Mesodermal cell (in vitro differentiated cells): ENCODE data around the gene ADAMTSL3.
A peak's percentile ranks its signal among the peaks of the same experiment; 100 is the strongest.

Experiments
- H3K27ac ChIP-seq: 2 replicates; pipeline ENCODE4 v1.7.0; 2013; ENCODE audit warnings: mild to moderate bottlenecking, low read depth, low read length, moderate library complexity; ENCODE audit not compliant: severe bottlenecking
- H3K36me3 ChIP-seq: 2 replicates; pipeline ENCODE4 v1.7.1; 2013; ENCODE audit warnings: mild to moderate bottlenecking, low read length, moderate library complexity; ENCODE audit not compliant: control insufficient read depth, insufficient read depth
- H3K4me1 ChIP-seq: one replicate; pipeline ENCODE4 v1.7.1; 2013; ENCODE audit warnings: mild to moderate bottlenecking, low read length; ENCODE audit not compliant: insufficient read depth, control insufficient read depth, poor library complexity, severe bottlenecking
- H3K4me3 ChIP-seq: 2 replicates; pipeline ENCODE4 v1.7.0; 2013; ENCODE audit warnings: low read length, control low read depth, mild to moderate bottlenecking; ENCODE audit not compliant: insufficient read depth, poor library complexity, severe bottlenecking; ENCODE audit errors: extremely low read depth
- H3K9me3 ChIP-seq: 2 replicates; pipeline ENCODE4 v1.7.1; 2013; ENCODE audit warnings: mild to moderate bottlenecking, low read length, moderate library complexity; ENCODE audit not compliant: control insufficient read depth
- WGBS, 2 experiments: methylation state at CpG; one replicate each; pipeline ENCODE4 v1.1.5; 2013; ENCODE audit warnings: missing lambda C conversion rate in 2 of 2; ENCODE audit not compliant: insufficient coverage in 2 of 2; 5-methylcytosine and 5-hydroxymethylcytosine counted together

The ADAMTSL3 gene

DNA sequence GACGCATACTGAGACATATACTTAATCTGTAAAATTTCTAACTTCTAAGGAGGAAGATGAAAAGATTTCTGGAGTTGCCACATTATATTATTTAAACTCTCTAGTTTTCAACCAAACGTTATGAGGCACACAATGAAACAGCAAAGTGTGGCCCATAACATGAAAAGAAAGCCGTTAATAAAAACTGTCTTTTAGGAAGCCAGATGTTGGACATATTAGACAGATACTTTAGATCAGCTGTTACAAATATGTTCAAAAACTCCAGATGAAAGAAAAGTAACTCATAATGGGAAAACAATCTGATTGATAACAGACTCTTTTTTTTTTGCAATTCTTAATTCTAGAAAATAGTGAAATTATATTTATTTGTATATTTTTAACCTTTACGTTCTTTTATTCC lies 34.3 kb downstream of the ADAMTSL3 start:
- Histone ChIP-seq H3K9me3 (no peaks in the 10 kb centered on the region), H3K4me3 (no peak overlapping the region), H3K27ac (no peak overlapping the region), H3K4me1 (peaks cover 6% of the 10 kb centered on the region), H3K36me3 (no peaks in the 10 kb centered on the region)
- WGBS, 2 experiments = no CpG with 5 or more reads among the region's 4 CpGs

DNA sequence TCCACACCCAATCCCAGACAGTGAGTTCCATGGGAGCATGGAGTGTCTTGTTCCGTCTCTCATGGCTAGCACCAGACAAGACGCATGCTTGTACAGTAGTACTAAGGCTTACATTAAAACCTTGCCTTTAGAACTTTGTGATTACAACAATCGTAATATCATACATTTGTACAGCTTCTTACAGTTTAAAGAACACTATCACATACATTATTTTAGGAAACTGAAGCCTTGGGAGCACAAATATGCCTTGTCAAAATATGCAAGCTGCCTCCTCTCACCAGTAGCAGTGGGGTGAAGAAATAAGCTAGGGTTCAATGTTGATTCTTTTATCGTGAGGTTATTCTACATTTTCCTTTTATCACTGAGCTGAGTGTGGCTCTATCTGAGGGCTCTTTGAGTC lies 36.8 kb downstream of the ADAMTSL3 start:
- Histone ChIP-seq H3K36me3 (no peaks in the 10 kb centered on the region), H3K27ac (no peak overlapping the region), H3K9me3 (no peaks in the 10 kb centered on the region), H3K4me3 (no peak overlapping the region), H3K4me1 (peaks cover 24% of the 10 kb centered on the region)
- 93 to 100% methylated on average over 3 of the region's 4 CpGs for WGBS, 2 experiments

DNA sequence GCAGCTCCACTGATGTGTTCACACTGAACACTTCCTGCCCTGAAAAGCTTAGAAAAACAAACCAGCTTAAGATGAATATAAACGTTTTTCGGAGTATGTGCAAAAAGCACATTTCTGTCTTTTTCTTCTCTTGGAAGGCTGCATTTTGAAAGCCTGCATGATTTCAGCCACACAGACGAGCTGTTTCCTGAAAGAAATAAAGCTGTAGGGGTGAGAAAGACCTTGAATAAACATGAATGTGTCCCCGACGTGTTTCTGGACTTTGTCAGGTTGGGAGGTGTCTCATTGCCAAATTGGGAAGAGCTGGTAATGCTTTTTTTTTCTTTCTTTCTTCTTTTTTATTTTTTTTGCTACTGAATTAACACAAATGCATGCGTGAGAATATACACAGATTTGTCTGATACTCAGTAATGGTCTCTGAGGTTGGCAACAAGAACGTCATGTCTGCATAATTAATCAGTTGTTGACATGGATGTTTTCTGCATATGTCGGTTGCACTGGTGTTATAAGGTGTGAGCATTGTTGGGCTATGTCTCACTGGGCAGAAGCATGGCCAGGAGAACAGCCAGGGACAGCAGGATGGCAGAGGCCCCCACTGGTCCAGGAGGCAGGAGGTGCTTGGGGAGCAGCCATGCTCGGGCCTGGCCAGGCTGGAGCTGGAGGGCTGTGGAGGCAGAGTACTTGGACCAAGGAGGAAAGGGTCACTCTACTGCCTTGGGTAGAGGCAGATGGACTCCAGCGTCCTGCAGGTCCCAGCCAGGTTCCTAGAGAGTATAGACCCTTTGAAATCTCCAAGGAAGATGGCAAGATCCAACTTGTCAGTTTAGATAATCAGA lies 39.0 kb downstream of the ADAMTSL3 start:
- Histone ChIP-seq H3K4me1 (peaks cover 42% of the 10 kb centered on the region), H3K36me3 (no peaks in the 10 kb centered on the region), H3K27ac (peak overlapping the region; percentile 94), H3K9me3 (no peaks in the 10 kb centered on the region), H3K4me3 (no peak overlapping the region)
- 82 to 86% methylated on average over 6 to 7 of the region's 10 CpGs for WGBS, 2 experiments

DNA sequence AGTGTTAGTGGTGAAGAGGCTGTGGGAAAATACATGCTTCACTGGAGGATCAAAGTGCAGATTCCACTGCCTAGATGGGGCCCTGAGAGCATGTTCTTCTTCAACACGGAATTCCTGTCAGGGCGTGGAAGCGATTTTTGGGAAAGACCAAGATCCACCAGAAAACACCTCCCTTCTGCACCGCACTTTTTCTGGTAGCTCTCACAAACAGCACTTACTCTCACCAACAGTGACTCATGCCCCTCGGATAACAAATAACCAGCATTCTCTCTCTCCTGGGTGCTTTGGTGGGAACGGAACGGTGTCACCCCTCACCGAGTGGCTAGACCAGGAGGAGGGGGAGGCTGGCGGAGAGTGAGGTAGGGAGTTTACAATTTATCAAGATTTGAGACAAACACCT lies 40.1 kb downstream of the ADAMTSL3 start:
- Histone ChIP-seq H3K4me3 (no peak overlapping the region), H3K27ac (peak overlapping the region; percentile 94), H3K36me3 (no peaks in the 10 kb centered on the region), H3K9me3 (no peaks in the 10 kb centered on the region), H3K4me1 (peaks cover 45% of the 10 kb centered on the region)
- 29 to 53% methylated on average over 3 of the region's 9 CpGs for WGBS, 2 experiments

DNA sequence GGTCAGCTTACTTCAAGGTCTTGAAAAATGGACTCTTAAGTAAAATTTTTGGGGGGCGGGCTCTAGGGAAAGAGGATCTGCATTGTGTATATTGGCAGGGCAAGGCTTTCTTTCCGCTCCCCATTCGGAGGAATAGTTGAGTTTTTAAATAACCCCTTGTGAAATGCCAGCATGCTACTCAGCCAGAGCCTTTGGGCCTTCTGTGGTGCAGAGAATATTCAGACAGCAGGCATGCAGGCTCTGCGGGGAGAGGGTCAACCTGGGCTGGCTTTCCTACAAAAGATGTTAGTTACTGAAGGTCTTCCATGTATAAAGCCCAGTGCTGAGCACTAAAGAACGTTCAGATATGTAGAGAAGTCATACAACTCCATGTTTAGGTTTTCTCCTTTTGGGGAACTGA lies 40.6 kb downstream of the ADAMTSL3 start:
- Histone ChIP-seq H3K27ac (peak overlapping the region; percentile 94), H3K36me3 (no peaks in the 10 kb centered on the region), H3K9me3 (no peaks in the 10 kb centered on the region), H3K4me3 (no peak overlapping the region), H3K4me1 (peaks cover 45% of the 10 kb centered on the region)
- WGBS, 2 experiments = 38 to 55% methylated on average over 3 to 5 of the region's 5 CpGs

DNA sequence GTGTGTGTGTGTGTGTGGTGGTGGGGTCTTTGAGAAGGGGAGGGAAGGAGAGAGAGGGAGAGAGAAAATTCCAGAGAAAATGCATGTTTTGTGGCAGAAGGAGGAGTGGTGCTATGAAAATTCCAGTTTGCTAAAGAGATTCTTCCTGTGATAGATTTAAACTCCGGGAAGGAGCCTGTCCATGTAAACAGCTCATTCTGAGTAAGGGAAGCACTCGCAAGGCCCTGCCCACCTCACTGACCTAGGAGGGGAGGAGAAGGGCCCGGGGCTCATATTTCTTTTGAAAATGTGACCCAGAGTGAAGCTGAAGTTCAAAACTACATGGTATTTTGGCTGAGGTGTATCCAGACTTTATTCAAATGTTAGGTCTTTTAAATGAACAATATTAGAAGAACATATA lies 41.3 kb downstream of the ADAMTSL3 start:
- Histone ChIP-seq H3K9me3 (no peaks in the 10 kb centered on the region), H3K36me3 (no peaks in the 10 kb centered on the region), H3K27ac (peak overlapping the region; percentile 94), H3K4me1 (peaks cover 45% of the 10 kb centered on the region), H3K4me3 (no peak overlapping the region)
- WGBS, 2 experiments = 41 to 69% methylated on average over 2 to 3 of the region's 3 CpGs

DNA sequence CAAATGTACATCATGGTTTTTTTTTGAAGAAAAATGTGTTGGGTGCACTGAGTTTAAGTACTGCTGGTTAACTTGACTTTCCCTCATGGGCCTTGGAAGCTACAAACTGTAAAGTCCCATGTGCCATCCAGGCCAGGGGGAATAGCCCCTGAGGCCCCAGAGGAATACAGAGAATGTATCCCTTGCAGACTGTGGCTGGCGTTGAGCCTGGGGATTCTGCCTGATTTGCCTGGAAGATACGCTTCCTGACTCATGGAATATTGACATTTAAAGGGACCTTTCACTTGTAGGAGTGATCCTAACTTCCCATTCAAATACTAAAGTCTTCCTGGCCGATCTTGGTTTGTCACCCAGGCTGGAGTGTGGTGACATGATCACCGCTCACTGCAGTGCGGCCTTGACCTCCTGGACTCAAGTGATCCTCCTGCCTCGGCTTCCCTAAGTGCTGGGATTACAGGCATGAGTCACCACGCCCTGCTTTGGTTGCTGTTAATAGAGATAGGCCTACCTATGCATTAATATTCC lies 42.0 kb downstream of the ADAMTSL3 start:
- 81 to 86% methylated on average over 6 of the region's 7 CpGs for WGBS, 2 experiments
- Histone ChIP-seq H3K4me1 (peaks cover 45% of the 10 kb centered on the region), H3K27ac (peak overlapping the region; percentile 94), H3K36me3 (no peaks in the 10 kb centered on the region), H3K4me3 (no peak overlapping the region), H3K9me3 (no peaks in the 10 kb centered on the region)

DNA sequence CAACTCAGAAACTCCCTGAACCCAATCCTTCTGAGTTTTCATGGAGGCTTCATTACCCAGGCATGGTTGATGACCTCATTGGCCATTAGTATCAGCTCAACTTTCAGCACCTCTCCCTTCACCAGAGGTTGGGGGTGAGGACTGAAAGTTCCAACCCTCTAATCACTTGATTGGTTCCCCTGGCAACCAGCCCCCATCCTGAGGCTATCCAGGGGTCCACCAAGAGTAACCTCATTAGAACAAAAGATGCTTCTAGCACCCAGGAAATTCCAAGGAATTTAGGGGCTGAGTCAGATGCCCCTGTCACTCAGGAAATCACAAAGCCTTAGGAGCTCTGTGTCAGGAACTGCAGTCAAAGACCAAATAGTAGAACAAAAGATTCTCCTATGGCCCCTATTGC lies 43.8 kb downstream of the ADAMTSL3 start:
- Histone ChIP-seq H3K36me3 (no peaks in the 10 kb centered on the region), H3K9me3 (peaks cover under 1% of the 10 kb centered on the region), H3K4me1 (peaks cover 43% of the 10 kb centered on the region), H3K4me3 (no peak overlapping the region), H3K27ac (no peak overlapping the region)

DNA sequence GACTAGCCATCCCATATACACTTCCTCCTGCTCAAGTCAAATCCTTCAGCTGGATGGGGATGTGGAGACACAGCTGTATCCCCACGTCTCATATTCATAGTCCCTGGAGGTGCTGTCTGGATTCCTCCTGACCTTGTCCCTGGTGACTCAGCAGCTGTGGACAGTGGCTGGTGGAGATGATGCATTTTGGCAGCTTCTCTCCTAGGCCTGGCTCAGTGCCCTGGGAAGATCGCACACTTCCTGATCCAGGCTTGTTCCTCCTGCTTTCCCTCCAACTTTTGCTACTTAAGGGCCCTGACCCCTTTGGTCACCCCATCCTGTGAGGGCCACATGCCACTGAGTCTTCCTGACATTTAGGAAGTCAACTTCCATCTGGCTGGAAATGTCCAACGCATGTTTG lies 44.4 kb downstream of the ADAMTSL3 start:
- H3K4me1 ChIP-seq = peaks cover 37% of the 10 kb centered on the region
- H3K27ac ChIP-seq = no peak overlapping the region
- no peaks in the 10 kb centered on the region for H3K36me3 ChIP-seq
- H3K9me3 ChIP-seq = peaks cover 3% of the 10 kb centered on the region
- WGBS, 2 experiments = 86 to 92% methylated on average over 1 to 2 of the region's 3 CpGs
- no peak overlapping the region for H3K4me3 ChIP-seq

DNA sequence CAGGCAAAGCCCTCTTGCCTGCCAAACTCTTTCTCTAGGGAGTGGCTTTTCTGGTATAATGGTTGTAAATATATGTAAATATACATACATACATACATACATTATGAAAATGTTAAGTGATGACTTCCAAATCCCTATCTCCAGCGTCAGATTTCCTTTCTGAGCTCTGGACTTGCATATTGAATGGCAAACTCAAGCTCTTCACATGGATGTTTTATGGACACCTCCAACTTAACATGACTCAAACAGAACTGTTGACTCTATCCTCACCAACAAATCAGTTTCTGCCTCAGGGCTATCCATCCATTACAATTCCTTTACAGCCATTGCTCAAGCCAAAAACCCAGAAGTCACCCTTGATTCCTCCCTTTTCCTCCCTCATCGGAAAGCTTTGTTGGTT lies 45.1 kb downstream of the ADAMTSL3 start:
- no peaks in the 10 kb centered on the region for H3K36me3 ChIP-seq
- peaks cover 32% of the 10 kb centered on the region for H3K4me1 ChIP-seq
- peaks cover 3% of the 10 kb centered on the region for H3K9me3 ChIP-seq
- H3K4me3 ChIP-seq = no peak overlapping the region
- no peak overlapping the region for H3K27ac ChIP-seq
- 42 to 43% methylated on average over 2 of the region's 2 CpGs for WGBS, 2 experiments

DNA sequence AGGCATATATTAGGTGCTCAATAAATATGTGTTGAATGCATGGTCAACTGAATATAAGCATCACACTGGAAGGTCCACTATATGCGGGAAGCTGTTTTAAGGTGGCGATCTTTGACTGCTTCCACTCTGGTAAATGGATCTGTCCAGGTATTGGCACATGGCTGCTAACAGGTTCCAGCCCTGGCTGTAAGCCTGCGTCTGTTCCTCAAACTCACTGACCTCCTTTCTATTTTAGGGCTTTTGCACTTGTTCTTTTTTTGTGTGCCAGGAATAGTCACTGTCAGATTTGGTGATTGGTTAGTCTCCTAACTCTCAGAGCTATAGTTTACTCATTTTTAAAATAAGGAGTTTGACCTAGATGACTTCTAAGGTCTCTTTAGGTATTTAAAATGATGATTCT lies 46.2 kb downstream of the ADAMTSL3 start:
- no peaks in the 10 kb centered on the region for H3K36me3 ChIP-seq
- 100% methylated on average over 2 to 3 of the region's 3 CpGs for WGBS, 2 experiments
- no peak overlapping the region for H3K27ac ChIP-seq
- no peak overlapping the region for H3K4me3 ChIP-seq
- peaks cover 3% of the 10 kb centered on the region for H3K9me3 ChIP-seq
- peaks cover 27% of the 10 kb centered on the region for H3K4me1 ChIP-seq
